GM06990 (cell line): ENCODE measurements around the gene ASIC5.
"Not testable (repeated sequence)": the region's sequence is repeated elsewhere in the genome, so short reads cannot be mapped to it uniquely, and the experiment has no call there.

Experiments used
- DNase-seq: peaks from one replicate; pipeline ENCODE4 v3.0.0-alpha.2; 2011; ENCODE audit not compliant: insufficient read length; ENCODE audit errors: extremely low read depth
- H3K27me3 ChIP-seq: replicated peaks from 2 replicates; pipeline ENCODE4 v1.6.0; 2011; ENCODE audit warnings: low read length; ENCODE audit not compliant: control insufficient read depth, insufficient read depth
- H3K36me3 ChIP-seq: 2 replicates; pipeline ENCODE4 v1.5.1; 2011; ENCODE audit warnings: low read length; ENCODE audit not compliant: control insufficient read depth, insufficient read depth
- H3K4me3 ChIP-seq: replicated peaks from 2 replicates; pipeline ENCODE4 v1.5.1; 2011; ENCODE audit warnings: low read depth, mild to moderate bottlenecking, control low read depth, low read length
- CTCF ChIP-seq: IDR thresholded peaks from 2 replicates; pipeline ENCODE4 v1.5.1; 2011; ENCODE audit warnings: low read length, control low read depth, mild to moderate bottlenecking, inconsistent platforms; ENCODE audit not compliant: insufficient read depth, poor library complexity, severe bottlenecking

Gene ASIC5

GRCh38 chr4:155900381-155900780 is 34.3 kb upstream of the ASIC5 start:
- no peak overlapping the region for H3K4me3 ChIP-seq
- H3K27me3 ChIP-seq = no peaks in the 10 kb centered on the region
- no peaks in the 10 kb centered on the region for H3K36me3 ChIP-seq
- no peak for DNase-seq
- TF ChIP-seq CTCF = no peak

DNA sequence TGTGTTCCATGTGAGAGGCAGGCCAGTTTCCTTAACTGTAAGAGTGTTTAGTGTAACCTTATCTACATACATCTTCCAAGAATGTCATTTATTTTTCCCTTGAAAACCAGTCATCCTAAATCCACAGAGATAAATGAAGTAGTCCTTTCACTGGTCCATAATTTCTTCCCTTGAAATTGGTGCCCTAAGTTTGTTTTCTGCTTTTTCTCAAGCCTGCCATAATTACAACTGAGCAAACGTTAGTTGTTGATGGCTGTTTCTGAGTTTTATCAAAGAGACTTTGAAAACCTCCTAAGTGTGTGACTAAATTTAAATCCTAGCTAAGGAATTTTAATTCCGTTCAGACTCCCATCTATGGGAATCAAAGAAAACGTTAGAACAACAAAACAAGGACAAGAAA is 33.8 kb upstream of the ASIC5 start:
- H3K27me3 ChIP-seq = no peaks in the 10 kb centered on the region
- DNase-seq = no peak
- no peak overlapping the region for H3K4me3 ChIP-seq
- no peaks in the 10 kb centered on the region for H3K36me3 ChIP-seq
- no peak for TF ChIP-seq CTCF

DNA sequence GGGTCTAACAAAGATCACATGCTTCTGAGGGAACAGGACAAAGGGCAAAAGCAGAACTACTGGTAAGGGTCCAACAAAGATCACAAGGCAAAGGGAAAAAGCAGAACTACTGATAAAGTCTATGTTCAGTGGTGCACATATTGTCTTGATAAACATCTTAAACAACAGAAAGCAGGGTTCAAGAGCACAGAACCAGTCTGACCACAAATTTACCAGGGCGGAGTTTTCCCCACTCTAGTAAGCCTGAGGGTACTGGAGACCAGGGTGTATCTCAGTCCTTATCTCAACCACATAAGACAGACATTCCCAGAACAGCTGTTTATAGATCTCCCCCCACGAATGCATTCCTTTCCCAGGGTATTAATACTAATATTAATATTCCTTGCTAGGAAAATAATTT is 32.3 kb upstream of the ASIC5 start:
- not testable (repeated sequence) for DNase-seq, H3K4me3 ChIP-seq, H3K27me3 ChIP-seq, H3K36me3 ChIP-seq

- H3K36me3 ChIP-seq = no peaks in the 10 kb centered on the region
- DNase-seq = no peak
- no peaks in the 10 kb centered on the region for H3K27me3 ChIP-seq
- no peak overlapping the region for H3K4me3 ChIP-seq
- no peak for TF ChIP-seq CTCF
Observed at GRCh38 chr4:155891058-155891457, 25.0 kb upstream of the ASIC5 start.

DNA sequence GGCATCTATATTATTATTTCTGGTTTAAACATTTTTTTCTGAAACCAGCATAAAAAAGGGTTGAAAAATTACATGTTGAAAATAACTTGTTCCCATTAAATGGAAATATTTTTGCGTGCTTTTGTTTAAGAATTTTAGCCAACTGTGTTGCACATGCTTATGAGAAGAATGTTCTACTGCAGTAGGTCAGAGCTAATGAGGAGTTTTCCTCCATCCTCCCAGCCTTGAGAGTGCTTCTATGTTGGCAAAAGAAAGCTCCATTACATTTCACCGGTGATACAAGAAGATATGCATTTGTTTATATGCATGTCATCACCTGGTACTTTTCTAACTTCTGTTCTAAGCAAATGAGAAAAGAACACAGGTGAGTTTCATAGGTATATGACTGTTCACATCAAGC is 23.9 kb upstream of the ASIC5 start:
- no peak for TF ChIP-seq CTCF
- no peak overlapping the region for H3K4me3 ChIP-seq
- H3K36me3 ChIP-seq = no peaks in the 10 kb centered on the region
- no peaks in the 10 kb centered on the region; the same call in 1 of the 2 replicates for H3K27me3 ChIP-seq
- DNase-seq = no peak

DNA sequence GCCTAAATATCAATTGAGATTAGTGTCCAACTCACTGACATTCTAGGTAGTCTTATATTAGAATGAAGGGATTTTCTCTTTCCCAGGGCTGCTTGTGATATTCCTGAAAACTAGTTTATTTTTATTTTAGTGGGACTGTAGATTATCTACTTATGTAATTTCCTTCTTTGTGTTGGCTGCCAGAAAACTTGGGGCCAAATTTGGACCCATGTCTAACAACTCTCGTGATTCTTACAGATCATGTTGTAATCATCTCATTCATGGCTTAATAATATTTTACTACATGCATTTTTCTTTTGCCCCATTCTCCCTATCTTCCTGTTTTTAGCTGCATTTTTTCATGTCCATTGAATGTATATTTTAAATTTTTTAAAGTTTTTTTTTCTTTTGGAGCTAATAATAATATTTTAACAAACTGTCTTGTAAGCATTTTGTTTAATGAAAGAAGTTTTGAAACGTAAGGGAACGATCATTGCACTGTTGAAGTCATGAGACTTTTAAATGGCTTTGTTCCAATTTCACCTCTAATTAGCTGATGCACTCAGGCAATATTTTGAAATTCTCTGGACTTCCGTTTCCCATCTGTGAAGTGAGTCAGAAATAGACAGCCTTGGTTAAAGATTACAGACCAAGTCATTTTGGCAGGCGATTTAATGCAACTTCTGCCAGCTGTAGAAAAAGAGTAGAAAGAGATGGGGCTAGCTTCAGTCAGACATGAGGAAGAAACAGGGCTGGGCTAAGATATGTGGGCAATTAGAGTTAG is 23.1 kb upstream of the ASIC5 start:
- Histone ChIP-seq H3K27me3 (no peaks in the 10 kb centered on the region; the same call in 1 of the 2 replicates), H3K36me3 (no peaks in the 10 kb centered on the region), H3K4me3 (no peak overlapping the region)
- no peak for DNase-seq
- no peak for TF ChIP-seq CTCF
